K562 (cell line): ENCODE measurements around the gene SNX14.

Source experiments
- ATF3 ChIP-seq, 2 experiments: fragments of 450-650 bp in 1 of 2; sonication (generic) in 1 of 2; formaldehyde crosslinking in 1 of 2; IDR thresholded peaks in 1 of 2; conservative IDR thresholded peaks in 1 of 2; 2 replicates each; pipeline versions ENCODE4 v1.6.1 to v1.8.1; 2016 to 2023; ENCODE audit warnings: mild to moderate bottlenecking in 2 of 2, moderate library complexity in 2 of 2, inconsistent platforms in 1 of 2, missing genetic modification reagents in 1 of 2
- CLOCK ChIP-seq: fragments of 250-450 bp; sonication (Bioruptor Pico); IDR thresholded peaks from 2 replicates; pipeline ENCODE4 v1.4.0; 2020; ENCODE audit warnings: mild to moderate bottlenecking, moderate library complexity, borderline replicate concordance
- CREB3 ChIP-seq: fragments of 450-650 bp; conservative IDR thresholded peaks from 2 replicates; pipeline ENCODE4 v1.6.1; 2016; ENCODE audit warnings: missing genetic modification characterization, low read depth, mild to moderate bottlenecking, missing compliant biosample characterization, moderate library complexity
- ELK3 ChIP-seq: fragments of 450-650 bp; formaldehyde crosslinking; IDR thresholded peaks from 2 replicates; pipeline ENCODE4 v1.4.0; 2020; ENCODE audit warnings: mild to moderate bottlenecking
- JUND ChIP-seq, 2 experiments: IDR thresholded peaks; 2 replicates in 1 of 2; 3 replicates in 1 of 2; pipeline ENCODE4 v1.6.1; 2011; ENCODE audit warnings: borderline replicate concordance in 2 of 2, low read depth in 2 of 2, low read length in 2 of 2, improper control_type of control experiment in 1 of 2, missing biosample characterization in 1 of 2, missing genetic modification characterization in 1 of 2, missing genetic modification reagents in 1 of 2
- POLR2A ChIP-seq: fragments of 450-650 bp; conservative IDR thresholded peaks from 2 replicates; pipeline ENCODE4 v1.6.1; 2016
- POLR2AphosphoS5 ChIP-seq: IDR thresholded peaks from 2 replicates; pipeline ENCODE4 v1.6.1; 2011; ENCODE audit warnings: mild to moderate bottlenecking, low read depth, low read length, moderate library complexity; ENCODE audit not compliant: control insufficient read depth, insufficient read depth
- ZBTB40 ChIP-seq, 2 experiments: fragments of 450-650 bp in 1 of 2; sonication (generic) in 1 of 2; formaldehyde crosslinking in 1 of 2; IDR thresholded peaks; 2 replicates each; pipeline versions ENCODE4 v1.7.1 to v1.9.0; 2016 to 2022; ENCODE audit warnings: inconsistent platforms in 1 of 2, mild to moderate bottlenecking in 1 of 2, missing genetic modification reagents in 1 of 2

GRCh38 chr6:85493389-85493788, 100.3 kb downstream of the SNX14 start:
- TF ChIP-seq ZBTB40 (IDR thresholded peaks at IDR 0.05), result no peak
- TF ChIP-seq ZBTB40 (CRISPR knock-in tag; IDR thresholded peaks at IDR 0.05), result no peak
- TF ChIP-seq POLR2A, result no peak
- no peak for TF ChIP-seq ELK3
- TF ChIP-seq JUND (IDR thresholded peaks at IDR 0.05; ENCODE audit: borderline replicate concordance, low read depth, low read length), result no peak
- TF ChIP-seq JUND (tag; IDR thresholded peaks at IDR 0.05; ENCODE audit: borderline replicate concordance, low read depth, low read length), result no peak
- TF ChIP-seq CLOCK, result no peak
- no peak for TF ChIP-seq ATF3 (IDR thresholded peaks at IDR 0.05)
- no peak for TF ChIP-seq ATF3 (CRISPR knock-in tag; conservative IDR thresholded peaks at IDR 0.05)
- no peak for TF ChIP-seq POLR2AphosphoS5
- no peak for TF ChIP-seq CREB3 (tag)
